Mononuclear cell (primary cell): ENCODE measurements around the gene PCGF1. TPM values are rescaled to one million over a fixed set of nuclear protein-coding genes. Genes with fewer than 3 reads are reported as not detected.
"Not testable (repeated sequence)": the region's sequence is repeated elsewhere in the genome, so short reads cannot be mapped to it uniquely, and the experiment has no call there.

ENCODE experiments used
- H3K27me3 ChIP-seq: 2 replicates; pipeline ENCODE4 v1.6.0; 2011; ENCODE audit warnings: low read length, control low read depth; ENCODE audit not compliant: insufficient read depth
- H3K4me1 ChIP-seq: 2 replicates; pipeline ENCODE4 v1.5.1; 2011; ENCODE audit warnings: mild to moderate bottlenecking, low read length, control low read depth; ENCODE audit not compliant: insufficient read depth
- H3K4me3 ChIP-seq: 2 replicates; pipeline ENCODE4 v1.5.1; 2011; ENCODE audit warnings: mild to moderate bottlenecking, low read length, moderate library complexity
- H3K9me3 ChIP-seq: 2 replicates; pipeline ENCODE4 v1.5.1; 2011; ENCODE audit warnings: low read depth, mild to moderate bottlenecking, control low read depth, low read length
- total RNA-seq: library from RNA; depleted of rRNA; stranded (reverse); fragments of >200 nt; gene quantifications from one replicate; pipeline ENCODE4 v1.2.3, GENCODE V29; 2012

Gene PCGF1
- total RNA-seq, 1 donor, result 12.1 TPM

- not testable (repeated sequence) for H3K27me3 ChIP-seq, H3K9me3 ChIP-seq
- peak overlapping the region; percentile 86 for H3K4me3 ChIP-seq
- H3K4me1 ChIP-seq, result peaks cover 33% of the 10 kb centered on the region
Measured at GRCh38 chr2:74483675-74484164, 23.8 kb downstream of the PCGF1 start.

- H3K27me3 ChIP-seq, result no peaks in the 10 kb centered on the region
- no peaks in the 10 kb centered on the region for H3K9me3 ChIP-seq
- peak within 1 kb of the TSS; percentile 86 for H3K4me3 ChIP-seq
- H3K4me1 ChIP-seq, result peaks cover 33% of the 10 kb centered on the region
Measured at GRCh38 chr2:74482801-74483674, 24.5 kb downstream of the PCGF1 start, which contains the start of the genes CCDC142 and TTC31. Gene CCDC142, minus strand, starts transcription at chr2:74482998. Its CDS starts 161 bp downstream, at chr2:74482837. Gene TTC31, plus strand, starts transcription at chr2:74483081. Its CDS starts 15 bp downstream, at chr2:74483096.

- Histone ChIP-seq H3K9me3 (no peaks in the 10 kb centered on the region), H3K27me3 (no peaks in the 10 kb centered on the region), H3K4me3 (peak overlapping the region; percentile 86), H3K4me1 (peaks cover 39% of the 10 kb centered on the region)
Measured at GRCh38 chr2:74481961-74482800, 25.3 kb downstream of the PCGF1 start.

GRCh38 chr2:74481431-74481830 lies 26.1 kb downstream of the PCGF1 start:
- H3K27me3 ChIP-seq, result no peaks in the 10 kb centered on the region
- H3K9me3 ChIP-seq, result no peaks in the 10 kb centered on the region
- H3K4me3 ChIP-seq, result no peak overlapping the region

GRCh38 chr2:74474899-74475298 lies 32.6 kb downstream of the PCGF1 start:
- no peak overlapping the region for H3K4me3 ChIP-seq
- no peaks in the 10 kb centered on the region for H3K27me3 ChIP-seq
- peaks cover 36% of the 10 kb centered on the region for H3K4me1 ChIP-seq
- no peaks in the 10 kb centered on the region for H3K9me3 ChIP-seq

More at GRCh38 chr2:74481431-74481830, 26.1 kb downstream of the PCGF1 start:
- peaks cover 46% of the 10 kb centered on the region for H3K4me1 ChIP-seq

GRCh38 chr2:74474481-74474880 lies 33.0 kb downstream of the PCGF1 start:
- no peaks in the 10 kb centered on the region for H3K27me3 ChIP-seq
- H3K4me3 ChIP-seq, result no peak overlapping the region
- H3K9me3 ChIP-seq, result no peaks in the 10 kb centered on the region
- peaks cover 36% of the 10 kb centered on the region for H3K4me1 ChIP-seq

- peak overlapping the region; percentile 73 for H3K4me3 ChIP-seq
Measured at GRCh38 chr2:74472945-74473258, 34.6 kb downstream of the PCGF1 start.

GRCh38 chr2:74472086-74472944 lies 35.2 kb downstream of the PCGF1 start, which contains the start of gene MRPL53:
Gene MRPL53, minus strand, starts transcription at chr2:74472680. Its CDS starts 20 bp downstream, at chr2:74472660.
- peaks cover 31% of the 10 kb centered on the region for H3K4me1 ChIP-seq
- H3K4me3 ChIP-seq, result peak within 1 kb of the TSS; percentile 73
- no peaks in the 10 kb centered on the region for H3K9me3 ChIP-seq
- H3K27me3 ChIP-seq, result no peaks in the 10 kb centered on the region

More at GRCh38 chr2:74472945-74473258, 34.6 kb downstream of the PCGF1 start:
- Histone ChIP-seq H3K27me3 (no peaks in the 10 kb centered on the region), H3K9me3 (no peaks in the 10 kb centered on the region), H3K4me1 (peaks cover 36% of the 10 kb centered on the region)

GRCh38 chr2:74471332-74472065 lies 36.0 kb downstream of the PCGF1 start:
- Histone ChIP-seq H3K4me1 (peaks cover 23% of the 10 kb centered on the region), H3K27me3 (no peaks in the 10 kb centered on the region), H3K9me3 (no peaks in the 10 kb centered on the region), H3K4me3 (peak overlapping the region; percentile 73)

GRCh38 chr2:74470742-74471141 lies 36.8 kb downstream of the PCGF1 start:
- H3K4me1 ChIP-seq, result peaks cover 29% of the 10 kb centered on the region
- not testable (repeated sequence) for H3K27me3 ChIP-seq, H3K4me3 ChIP-seq, H3K9me3 ChIP-seq

GRCh38 chr2:74464406-74464805 lies 43.1 kb downstream of the PCGF1 start:
- Histone ChIP-seq H3K4me1 (peaks cover 20% of the 10 kb centered on the region), H3K9me3 (no peaks in the 10 kb centered on the region), H3K27me3 (no peaks in the 10 kb centered on the region), H3K4me3 (peak overlapping the region; percentile 71)

- Histone ChIP-seq H3K4me1 (peaks cover 29% of the 10 kb centered on the region), H3K4me3 (no peak overlapping the region), H3K9me3 (no peaks in the 10 kb centered on the region), H3K27me3 (no peaks in the 10 kb centered on the region)
Measured at GRCh38 chr2:74462786-74463105, 44.7 kb downstream of the PCGF1 start.

GRCh38 chr2:74462054-74462785 lies 45.3 kb downstream of the PCGF1 start:
- Histone ChIP-seq H3K4me3 (no peak overlapping the region), H3K9me3 (no peaks in the 10 kb centered on the region), H3K4me1 (peaks cover 29% of the 10 kb centered on the region), H3K27me3 (no peaks in the 10 kb centered on the region)
